ENCODE measurements around the gene TMEM150A.
"Not testable (repeated sequence)": the region's sequence is repeated elsewhere in the genome, so short reads cannot be mapped to it uniquely, and the experiment has no call there.

Gene TMEM150A

GRCh38 chr2:85593023-85593422 is 9.5 kb downstream of the TMEM150A start:
- DNase-seq (ENCODE audit: low read depth in 2 of 2): no peak

- DNase-seq (ENCODE audit: low read depth in 2 of 2): not testable (repeated sequence)
Measured at GRCh38 chr2:85592299-85592698, 10.2 kb downstream of the TMEM150A start.

- no peak for DNase-seq (ENCODE audit: low read depth in 2 of 2)
Measured at GRCh38 chr2:85591563-85591962, 10.9 kb downstream of the TMEM150A start.

DNA sequence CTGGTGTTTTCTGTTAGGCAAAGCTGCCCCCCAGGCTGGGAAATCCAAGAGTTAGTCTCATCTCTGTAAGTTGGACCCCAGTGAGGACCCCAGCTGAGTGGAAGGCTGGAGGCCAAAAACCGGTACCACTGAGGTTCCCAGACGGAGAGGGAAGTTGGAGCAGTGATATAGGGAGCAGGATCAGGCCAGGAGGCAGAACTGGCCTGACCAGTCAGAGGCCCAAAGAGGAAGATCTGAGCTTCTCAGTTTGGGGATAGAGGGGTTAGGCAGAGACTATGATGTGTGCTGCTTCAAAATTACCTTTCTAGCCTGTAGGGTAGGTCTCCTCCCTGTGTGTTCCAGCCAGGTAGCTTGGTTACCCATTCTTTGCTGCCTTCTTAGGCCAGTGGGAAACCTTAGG is 11.5 kb downstream of the TMEM150A start:
- DNase-seq (ENCODE audit: low read depth in 2 of 2): no peak

DNA sequence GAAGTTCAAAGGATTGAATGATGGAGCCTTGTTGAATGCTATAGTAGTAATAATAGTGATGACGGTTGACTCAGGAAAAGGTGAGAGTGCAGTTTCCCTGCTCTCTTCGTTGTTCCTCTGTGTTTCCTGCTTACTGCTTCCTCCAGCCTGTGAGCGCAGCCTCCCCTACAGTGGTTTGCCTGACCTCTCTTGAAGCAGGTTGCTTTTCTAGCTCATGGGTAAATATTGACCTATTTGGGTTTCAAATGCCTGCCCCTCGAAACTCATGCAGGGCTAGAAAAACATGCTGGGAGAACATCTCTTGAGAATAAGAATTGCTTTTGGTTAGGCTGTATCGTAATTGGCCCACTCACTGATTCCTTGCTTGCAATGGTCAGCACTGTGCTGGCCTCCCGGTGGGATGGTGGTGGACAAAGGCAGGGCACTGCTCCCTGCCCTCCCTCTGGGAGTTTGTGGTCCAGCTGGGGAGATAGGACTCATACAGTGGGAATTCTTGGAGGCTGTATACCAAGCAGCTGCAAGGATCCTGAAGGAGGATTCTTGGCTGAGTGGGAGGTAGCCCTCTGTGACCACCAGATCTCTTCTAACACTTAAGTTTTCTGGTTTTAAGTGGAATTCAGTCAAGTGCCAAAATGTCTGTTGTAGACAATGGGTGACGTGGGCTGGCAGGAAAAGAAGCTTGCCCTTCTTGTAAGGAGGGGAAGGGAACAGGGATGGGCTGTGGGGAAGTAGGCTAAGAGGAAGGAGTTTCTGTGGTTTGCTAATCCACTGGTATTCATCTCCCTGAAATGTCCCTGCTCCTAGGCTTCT is 12.3 kb downstream of the TMEM150A start:
- DNase-seq (ENCODE audit: low read depth in 2 of 2): no peak

DNA sequence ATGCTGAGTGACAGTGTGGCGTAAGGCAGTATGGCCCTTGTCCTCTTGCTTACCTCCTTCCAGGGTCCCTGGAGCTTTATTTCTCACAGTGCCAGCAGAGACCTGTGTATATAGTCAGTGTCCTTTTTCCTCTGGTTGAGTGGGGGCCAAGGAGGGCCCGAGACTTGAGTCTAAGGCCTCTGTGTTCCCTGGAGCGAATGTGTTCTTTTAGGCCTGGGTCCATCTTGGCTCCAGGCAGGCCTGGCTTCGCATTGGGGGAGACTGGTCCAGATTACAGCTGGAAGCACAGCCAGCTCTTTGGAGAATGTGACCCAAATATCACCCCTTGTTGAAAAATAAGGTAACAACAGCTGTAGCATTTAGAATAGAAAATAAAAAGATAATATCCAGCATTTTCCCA is 13.3 kb downstream of the TMEM150A start:
- DNase-seq (ENCODE audit: low read depth in 2 of 2): no peak

- no peak for DNase-seq (ENCODE audit: low read depth in 2 of 2)
Measured at GRCh38 chr2:85588645-85589044, 13.9 kb downstream of the TMEM150A start.

DNA sequence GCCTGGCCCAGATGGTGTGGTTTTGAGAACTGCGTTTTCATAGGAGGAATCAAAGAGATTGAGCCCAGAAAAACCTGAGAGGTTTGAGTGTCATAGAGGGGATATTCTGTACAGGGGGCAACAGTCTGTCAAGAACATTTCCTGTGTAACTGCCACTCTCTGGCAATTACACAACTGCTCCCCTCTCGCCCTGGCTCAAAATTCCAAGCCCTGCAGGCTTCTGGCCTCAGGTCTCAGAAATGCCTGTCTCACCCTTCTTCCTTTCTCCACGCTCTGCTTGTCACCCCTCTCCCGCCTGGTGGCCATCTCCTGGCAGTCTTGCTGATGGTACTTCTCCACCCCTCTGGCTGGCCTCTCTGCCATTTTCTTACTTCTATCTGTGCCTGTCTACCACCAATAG is 14.3 kb downstream of the TMEM150A start:
- DNase-seq (ENCODE audit: low read depth in 2 of 2): no peak

- DNase-seq (ENCODE audit: low read depth in 2 of 2): no peak
Measured at GRCh38 chr2:85585781-85586105, 16.8 kb downstream of the TMEM150A start.

- DNase-seq (ENCODE audit: low read depth in 2 of 2): no peak
Measured at GRCh38 chr2:85584857-85585780, 17.4 kb downstream of the TMEM150A start.

- DNase-seq (ENCODE audit: low read depth in 2 of 2): no peak
Measured at GRCh38 chr2:85584354-85584856, 18.1 kb downstream of the TMEM150A start, which contains the start of gene VAMP5. Gene VAMP5 (plus strand): TSS chr2:85584431. CDS start chr2:85584491, 60 bp downstream.

GRCh38 chr2:85583667-85584353 is 18.7 kb downstream of the TMEM150A start:
- no peak for DNase-seq (ENCODE audit: low read depth in 2 of 2)

DNA sequence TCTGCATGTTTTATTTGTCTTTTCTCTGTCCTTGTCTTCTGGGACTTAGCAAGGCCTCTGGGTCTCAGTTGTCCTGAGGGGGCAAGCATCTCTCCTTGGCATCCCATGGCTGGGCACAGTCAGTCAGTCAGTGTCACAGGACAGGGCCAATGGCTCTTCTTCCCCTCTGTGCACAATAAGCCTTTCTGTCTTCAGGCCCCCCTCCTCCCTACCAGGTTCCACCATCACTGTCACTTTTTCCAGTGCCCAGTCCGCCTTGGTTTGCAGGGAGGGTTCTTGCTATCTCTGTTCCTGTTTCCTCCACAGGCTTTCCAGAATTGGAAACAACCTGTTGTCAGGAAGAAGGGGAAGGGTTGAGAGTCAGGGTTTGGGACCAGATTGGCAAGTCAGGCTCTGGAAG is 20.0 kb downstream of the TMEM150A start:
- no peak for DNase-seq (ENCODE audit: low read depth in 2 of 2)

DNA sequence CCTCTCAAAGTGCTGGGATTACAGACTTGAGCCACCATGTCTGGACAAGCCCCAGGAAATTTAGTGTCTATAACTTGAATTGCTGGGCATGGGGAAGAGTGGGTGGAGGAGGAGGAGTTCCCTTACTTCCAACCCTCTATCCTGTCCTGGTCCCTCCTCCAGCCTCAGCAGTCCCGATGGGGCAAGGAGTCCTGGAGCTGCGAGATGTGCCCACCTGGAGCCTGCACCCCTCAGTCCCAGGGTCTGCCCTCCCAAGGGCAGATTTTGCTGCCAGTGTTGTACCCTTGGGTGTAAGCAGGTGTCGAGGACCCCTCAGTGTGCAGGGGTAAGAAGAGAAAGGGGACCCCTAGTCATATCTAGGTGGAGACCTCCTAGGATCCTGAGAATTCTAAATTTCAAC is 22.3 kb downstream of the TMEM150A start:
- no peak for DNase-seq (ENCODE audit: low read depth in 2 of 2)

- DNase-seq (ENCODE audit: low read depth in 2 of 2): no peak
Measured at GRCh38 chr2:85579266-85579935, 23.1 kb downstream of the TMEM150A start.

GRCh38 chr2:85578243-85579180 is 24.0 kb downstream of the TMEM150A start:
- no peak for DNase-seq (ENCODE audit: low read depth in 2 of 2)

DNA sequence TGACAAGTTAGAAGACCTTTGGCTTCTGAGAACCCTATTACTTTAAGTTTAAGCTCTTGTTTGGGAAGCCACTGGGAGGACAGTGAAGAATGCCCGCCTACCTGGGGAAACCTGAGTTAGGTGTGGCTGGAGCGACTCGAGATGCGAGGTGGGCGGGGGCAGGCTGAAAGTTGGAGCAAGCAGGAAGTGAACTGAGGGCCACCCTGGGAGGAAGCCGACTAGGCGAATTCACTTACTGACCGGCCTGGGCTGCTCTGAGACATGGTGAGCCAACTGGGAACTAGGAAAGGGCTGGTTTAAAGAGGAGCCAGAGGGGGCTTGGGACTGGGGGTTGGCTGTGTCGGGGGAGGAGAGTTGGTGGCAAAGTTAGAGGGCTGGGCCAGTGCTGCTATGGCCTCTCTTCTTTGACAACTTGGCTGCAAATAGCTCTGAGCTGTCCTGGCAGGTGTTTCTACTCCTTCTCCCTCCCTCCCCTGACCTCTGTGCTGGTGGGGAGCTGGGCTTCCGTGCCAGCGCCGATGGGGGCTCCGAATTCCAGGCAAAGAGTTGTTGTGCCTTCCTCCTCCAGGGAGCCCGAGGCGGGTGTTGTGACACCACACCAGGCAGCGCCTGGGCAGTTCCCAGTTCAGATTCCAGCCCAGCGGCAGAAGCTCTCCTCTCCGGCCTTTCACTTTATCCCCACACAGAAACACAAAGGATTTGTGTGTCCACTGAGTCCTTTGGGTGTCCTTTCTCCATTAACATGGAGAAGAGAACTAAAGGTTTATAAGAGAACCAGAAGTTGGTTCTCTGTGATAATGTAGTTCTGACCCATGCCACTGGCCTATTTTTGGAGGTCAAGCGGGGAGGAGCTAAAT is 24.9 kb downstream of the TMEM150A start, which contains the start of gene VAMP8:
VAMP8 (plus strand) TSS at position 201 of the 857 bp plus-strand sequence; CDS start at position 262, 61 bp downstream.
- peak; percentile 54 to 55 for DNase-seq (ENCODE audit: low read depth in 2 of 2)

DNA sequence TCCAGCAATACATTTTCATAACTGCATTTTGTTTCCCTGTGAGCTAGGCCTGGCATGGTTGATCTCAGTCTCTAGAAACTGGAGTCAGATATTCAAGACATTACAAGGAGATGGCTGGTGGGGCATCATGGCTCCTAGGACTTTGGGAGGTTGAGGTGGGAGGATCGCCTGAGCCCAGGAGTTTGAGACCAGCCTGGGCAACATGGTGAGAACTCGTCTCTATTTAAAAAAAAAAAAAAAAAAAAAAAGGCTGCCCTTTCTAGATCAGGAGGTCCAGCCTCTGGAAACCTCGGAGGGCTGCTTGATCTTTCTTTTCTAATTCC is 25.5 kb downstream of the TMEM150A start:
- no peak for DNase-seq (ENCODE audit: low read depth in 2 of 2)

DNA sequence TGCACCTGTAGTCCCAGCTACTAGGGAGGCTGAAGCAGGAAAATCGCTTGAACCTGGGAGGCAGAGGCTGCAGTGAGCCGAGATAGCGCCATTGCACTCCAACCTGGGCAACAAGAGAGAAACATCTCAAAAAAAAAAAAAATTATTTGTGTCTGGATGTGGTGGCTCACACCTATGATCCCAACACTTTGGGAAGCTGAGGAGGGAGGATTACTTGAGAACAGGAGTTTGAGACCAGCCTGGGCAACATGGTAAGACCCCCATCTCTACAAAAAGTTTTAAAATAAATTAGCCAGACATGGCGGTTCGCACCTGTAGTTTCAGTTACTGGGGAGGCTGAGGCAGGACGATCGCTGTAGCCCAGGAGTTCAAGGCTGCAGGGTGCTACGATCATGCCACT is 26.8 kb downstream of the TMEM150A start:
- DNase-seq (ENCODE audit: low read depth in 2 of 2): no peak
